ENCODE data around the gene WDR62.

Gene WDR62

GRCh38 chr19:36051236-36051635, 3.5 kb upstream of the WDR62 start (continued):
- TF ChIP-seq ZNF18 (tag by site-specific recombination; IDR thresholded peaks at IDR 0.05) (0 out of 2 replicates have a peak, but pooled peaks have one; percentile 13), OVOL3 (tag by site-specific recombination; IDR thresholded peaks at IDR 0.05) (no peak), KLF17 (tag by site-specific recombination; IDR thresholded peaks at IDR 0.05) (no peak), ZNF138 (tag by site-specific recombination; IDR thresholded peaks at IDR 0.05; ENCODE audit: borderline replicate concordance) (no peak), SETDB1 (IDR thresholded peaks at IDR 0.05; ENCODE audit: insufficient read length, low read length) (no peak), ZNF280D (tag by site-specific recombination; IDR thresholded peaks at IDR 0.05) (no peak), IKZF3 (tag by site-specific recombination; IDR thresholded peaks at IDR 0.05) (0 out of 2 replicates have a peak, but pooled peaks have one; percentile 49), ZBTB20 (tag by site-specific recombination; IDR thresholded peaks at IDR 0.05) (no peak), ZNF114 (tag by site-specific recombination; IDR thresholded peaks at IDR 0.05) (no peak), KLF16 (tag by site-specific recombination; IDR thresholded peaks at IDR 0.05) (no peak), SCRT2 (tag by site-specific recombination; IDR thresholded peaks at IDR 0.05) (0 out of 2 replicates have a peak, but pooled peaks have one; percentile 41)

DNA sequence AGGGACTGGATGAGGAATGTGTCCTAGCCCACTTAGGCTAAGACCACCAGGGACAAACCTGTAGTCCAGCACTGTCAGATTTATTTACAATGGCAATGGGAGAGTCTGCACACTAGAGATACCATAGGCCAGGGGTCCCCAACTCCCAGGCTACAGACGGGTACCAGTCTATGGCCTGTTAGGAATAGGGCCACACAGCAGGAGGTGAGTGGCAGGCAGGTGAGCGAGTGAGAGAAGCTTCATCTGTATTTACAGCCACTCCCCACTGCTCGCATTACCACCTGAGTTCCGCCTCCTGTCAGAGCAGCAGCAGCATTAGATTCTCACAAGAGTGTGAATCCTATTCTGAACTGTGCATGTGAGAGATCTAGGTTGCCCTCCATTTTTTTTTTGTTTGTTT, 3.1 kb upstream of the WDR62 start:
- ChIA-PET CTCF (interaction anchor here (0.5 to 1.8 kb wide), 5 partner anchors 10 to 173 kb away, joined by 3 to 6 read pairs (median 4); no protein-coding TSS in a partner anchor), POLR2A (interaction anchor here (0.6 kb wide), 1 partner anchor 1834 kb away, joined by 6 read pairs; no protein-coding TSS in a partner anchor)
- TF ChIP-seq ZNF701 (tag by site-specific recombination; IDR thresholded peaks at IDR 0.05) (no peak), ZNF274 (IDR thresholded peaks at IDR 0.05; ENCODE audit: low read length) (no peak), ZNF274 (tag by site-specific recombination; IDR thresholded peaks at IDR 0.05; ENCODE audit: borderline replicate concordance) (no peak), ZNF398 (tag by site-specific recombination; IDR thresholded peaks at IDR 0.05) (no peak), ZNF404 (tag by site-specific recombination; IDR thresholded peaks at IDR 0.05) (no peak), YY1 (tag by site-specific recombination; IDR thresholded peaks at IDR 0.05) (no peak), ZNF514 (tag by site-specific recombination; IDR thresholded peaks at IDR 0.05) (no peak), ZNF549 (tag by site-specific recombination; IDR thresholded peaks at IDR 0.05) (no peak), ZFP37 (tag by site-specific recombination; IDR thresholded peaks at IDR 0.05) (no peak), ZNF354C (tag by site-specific recombination; IDR thresholded peaks at IDR 0.05; ENCODE audit: borderline replicate concordance, low read depth) (no peak), ZXDB (tag by site-specific recombination; IDR thresholded peaks at IDR 0.05) (no peak), ZNF23 (tag by site-specific recombination; IDR thresholded peaks at IDR 0.05; ENCODE audit: borderline replicate concordance) (no peak), ZNF558 (tag by site-specific recombination; IDR thresholded peaks at IDR 0.05) (no peak), ZNF585B (tag by site-specific recombination; IDR thresholded peaks at IDR 0.05) (no peak), ZNF639 (tag by site-specific recombination; IDR thresholded peaks at IDR 0.05) (no peak), FEZF1 (tag by site-specific recombination; IDR thresholded peaks at IDR 0.05) (peak; percentile 35; the same call in 1 of the 2 replicates), ZSCAN23 (tag by site-specific recombination; IDR thresholded peaks at IDR 0.05) (no peak)
- TF ChIP-seq, protein P1, sequence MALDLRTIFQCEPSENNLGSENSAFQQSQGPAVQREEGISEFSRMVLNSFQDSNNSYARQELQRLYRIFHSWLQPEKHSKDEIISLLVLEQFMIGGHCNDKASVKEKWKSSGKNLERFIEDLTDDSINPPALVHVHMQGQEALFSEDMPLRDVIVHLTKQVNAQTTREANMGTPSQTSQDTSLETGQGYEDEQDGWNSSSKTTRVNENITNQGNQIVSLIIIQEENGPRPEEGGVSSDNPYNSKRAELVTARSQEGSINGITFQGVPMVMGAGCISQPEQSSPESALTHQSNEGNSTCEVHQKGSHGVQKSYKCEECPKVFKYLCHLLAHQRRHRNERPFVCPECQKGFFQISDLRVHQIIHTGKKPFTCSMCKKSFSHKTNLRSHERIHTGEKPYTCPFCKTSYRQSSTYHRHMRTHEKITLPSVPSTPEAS (tag by site-specific recombination; IDR thresholded peaks at IDR 0.05), result no peak

More for the DNA sequence above, 3.1 kb upstream of the WDR62 start:
- H3K36me3 ChIP-seq (ENCODE audit: control insufficient read depth in 2 of 2, insufficient read depth in 1 of 2, low read length in 2 of 2), result peaks cover 3 to 48% of the 10 kb centered on the region in 2 experiments
- peaks cover 28% of the 10 kb centered on the region for H3K4me1 ChIP-seq (ENCODE audit: control insufficient read depth, insufficient read depth, low read length)
- peak overlapping the region; percentile 28; the same call in 1 of the 2 replicates for H3K27ac ChIP-seq (ENCODE audit: extremely low read depth, low read depth, low read length)
- H3K9me3 ChIP-seq (ENCODE audit: control insufficient read depth, insufficient read depth, low read depth, low read length), result no peaks in the 10 kb centered on the region; the same call in 1 of the 2 replicates
- no peak overlapping the region for H3K4me3 ChIP-seq (ENCODE audit: low read depth, low read length)

All from HEK293 (cell line).